Adipose tissue (tissue), 3 donors: ENCODE data around the gene ARPIN. TPM values are rescaled to one million over a fixed set of nuclear protein-coding genes. Genes with fewer than 3 reads are reported as not detected.
"Not testable (repeated sequence)": the region's sequence is repeated elsewhere in the genome, so short reads cannot be mapped to it uniquely, and the experiment has no call there.

Experiments used
- H3K27ac ChIP-seq: one replicate; pipeline ENCODE4 v1.5.1; 2013; ENCODE audit warnings: low read depth, low read length
- WGBS, 3 donors: extraction: QIAGEN DNeasy Blood & Tissue Kit; methylation state at CpG; one replicate each; pipeline ENCODE4 v1.1.7; 2013; 5-methylcytosine and 5-hydroxymethylcytosine counted together
- polyA plus RNA-seq, 3 donors: library from polyadenylated mRNA; stranded (reverse); fragments of 200-250 nt; gene quantifications; one replicate each; pipeline ENCODE4 v1.2.3, GENCODE V29; 2013
- donor health status: healthy with polysubstance abuse.
- donor health status: Bipolar disorder and iron deficiency.
- donor health status: healthy.

The ARPIN gene
- polyA plus RNA-seq, 3 donors = 9.0 to 24.0 (median 18.8) TPM

- 25 to 89% (median 86%) methylated on average over 3 of the region's 3 CpGs for WGBS, 3 donors
- H3K27ac ChIP-seq = no peak overlapping the region
Measured at GRCh38 chr15:89857673-89858072, 55.1 kb downstream of the ARPIN start.

DNA sequence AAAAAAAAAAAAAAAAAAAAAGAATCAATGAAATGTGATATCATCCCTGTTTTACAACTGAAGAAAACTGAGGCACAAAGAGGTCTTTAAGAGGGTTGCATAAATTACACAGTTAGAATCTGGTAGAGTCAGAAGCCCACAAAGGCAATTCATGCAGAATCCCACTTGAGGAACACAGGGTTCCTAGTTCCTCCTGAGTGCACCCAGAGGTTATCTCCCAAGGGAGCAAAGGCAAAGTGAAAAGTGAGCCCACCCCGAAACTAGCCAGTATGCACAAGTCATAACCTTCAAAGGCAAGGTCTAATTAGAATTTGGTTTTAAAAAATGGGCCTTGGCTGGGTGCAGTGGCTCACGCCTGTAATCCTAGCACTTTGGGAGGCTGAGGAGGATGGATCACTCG is 56.8 kb downstream of the ARPIN start:
- 95 to 98% (median 96%) methylated on average over 3 of the region's 3 CpGs for WGBS, 3 donors
- H3K27ac ChIP-seq = no peak overlapping the region

DNA sequence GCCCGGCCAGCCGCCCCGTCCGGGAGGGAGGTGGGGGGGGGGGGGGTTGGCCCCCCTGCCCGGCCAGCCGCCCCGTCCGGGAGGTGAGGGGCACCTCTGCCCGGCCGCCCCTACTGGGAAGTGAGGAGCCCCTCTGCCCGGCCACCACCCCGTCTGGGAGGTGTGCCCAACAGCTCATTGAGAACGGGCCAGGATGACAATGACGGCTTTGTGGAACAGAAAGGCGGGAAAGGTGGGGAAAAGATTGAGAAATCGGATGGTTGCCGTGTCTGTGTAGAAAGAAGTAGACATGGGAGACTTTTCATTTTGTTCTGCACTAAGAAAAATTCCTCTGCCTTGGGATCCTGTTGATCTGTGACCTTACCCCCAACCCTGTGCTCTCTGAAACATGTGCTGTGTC is 57.9 kb downstream of the ARPIN start:
- H3K27ac ChIP-seq = not testable (repeated sequence)
- 81 to 94% (median 91%) methylated on average over 7 to 14 of the region's 17 CpGs for WGBS, 3 donors

DNA sequence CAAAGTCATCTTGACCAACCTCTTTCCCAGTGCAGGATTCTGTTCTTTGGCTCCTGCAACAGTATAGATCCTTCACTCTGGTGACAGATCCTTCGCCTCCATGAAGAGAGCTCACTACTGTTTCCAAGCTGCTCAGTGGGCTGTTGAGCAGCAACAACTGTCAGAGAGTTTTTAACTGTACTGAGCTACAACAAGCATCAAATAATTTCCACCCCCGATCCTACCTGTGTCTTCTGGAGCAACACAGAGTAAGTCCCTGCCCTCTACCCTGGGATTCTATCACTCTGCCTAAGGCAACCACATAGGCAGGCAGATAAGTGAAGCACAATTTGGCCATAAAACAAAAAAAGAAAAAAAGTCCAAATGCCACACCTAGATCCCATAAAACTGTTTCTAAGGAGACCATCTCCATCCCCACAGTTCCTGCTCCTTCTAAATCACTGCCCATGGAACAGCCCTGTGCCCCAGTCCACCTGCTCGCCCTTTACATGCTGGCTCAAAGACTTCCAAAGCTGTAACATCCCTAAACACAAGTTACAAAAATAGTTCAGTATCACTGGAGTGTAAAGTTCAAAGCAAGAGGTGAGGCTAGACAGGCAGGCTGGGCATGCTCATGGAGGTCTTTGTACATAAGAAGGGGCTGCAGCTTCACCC is 60.3 kb downstream of the ARPIN start:
- no peak overlapping the region for H3K27ac ChIP-seq
- 81 to 99% (median 99%) methylated on average over 3 of the region's 3 CpGs for WGBS, 3 donors

DNA sequence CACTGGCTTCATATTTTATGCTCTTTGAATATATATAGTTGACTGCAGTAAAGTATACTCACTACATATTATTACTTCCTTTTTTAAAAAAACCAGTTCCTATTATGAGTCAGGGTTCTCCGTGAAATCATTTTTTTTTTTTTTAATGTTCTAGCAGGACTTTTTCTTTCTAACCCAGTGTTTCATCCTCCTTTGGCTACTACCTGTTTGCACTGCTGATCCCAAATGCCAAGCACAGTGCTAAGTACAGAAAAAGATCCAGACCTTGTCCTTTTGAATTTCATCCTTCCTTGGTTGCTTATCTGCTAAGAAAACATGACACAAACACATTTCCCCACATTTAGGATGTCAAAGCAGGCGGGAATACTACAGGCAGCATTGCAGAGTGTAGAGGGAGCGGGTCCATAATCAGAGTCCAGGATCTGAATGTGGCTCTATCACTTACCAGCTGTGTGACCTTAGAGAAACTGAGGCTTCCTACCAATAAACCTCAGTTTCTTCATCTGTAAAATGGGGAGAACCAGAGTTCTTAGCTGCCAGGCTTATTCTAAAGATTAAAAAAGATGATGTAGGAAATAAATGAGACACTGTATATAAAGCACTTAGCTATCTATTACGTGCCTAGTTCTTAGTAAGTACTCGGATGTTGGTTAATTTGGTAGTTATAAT is 60.9 kb downstream of the ARPIN start:
- WGBS, 3 donors = 77 to 85% (median 85%) methylated on average over 5 of the region's 5 CpGs
- no peak overlapping the region for H3K27ac ChIP-seq

- WGBS, 3 donors = 84 to 90% (median 89%) methylated on average over 2 of the region's 2 CpGs
- H3K27ac ChIP-seq = no peak overlapping the region
Measured at GRCh38 chr15:89848970-89849292, 63.8 kb downstream of the ARPIN start.

- WGBS, 3 donors = 76 to 89% (median 78%) methylated on average over 2 of the region's 2 CpGs
- no peak overlapping the region for H3K27ac ChIP-seq
Measured at GRCh38 chr15:89847101-89847500, 65.7 kb downstream of the ARPIN start.

- no peak overlapping the region for H3K27ac ChIP-seq
- WGBS, 3 donors = 74 to 83% (median 83%) methylated on average over 5 of the region's 5 CpGs
Measured at GRCh38 chr15:89845305-89845893, 67.4 kb downstream of the ARPIN start.

Other genes with a start within 250 kb of the ARPIN start
- gene PLIN1, start 233.6 kb downstream of the ARPIN start, polyA plus RNA-seq = 1,000 to 10,000 TPM in 1 of 3 donors, 100 to 1,000 TPM in 2; 128 to 1,761 (median 559) TPM
- gene PEX11A, start 222.2 kb downstream of the ARPIN start, polyA plus RNA-seq = 10 to 100 TPM; 11.3 to 40.4 (median 12.8) TPM
- gene WDR93, start 222.1 kb downstream of the ARPIN start, polyA plus RNA-seq = under 1 TPM in 2 of 3 donors, not detected in 1; 0.18 to 0.92 TPM
- 10 to 100 TPM in 1 of 3 donors, 1 to 10 TPM in 2; 2.4 to 25.5 (median 4.0) TPM for gene MESP1, start 161.7 kb downstream of the ARPIN start, polyA plus RNA-seq
- 1 to 10 TPM in 1 of 3 donors, under 1 TPM in 2; 0.21 to 1.5 (median 0.39) TPM for gene MESP2, start 136.6 kb downstream of the ARPIN start, polyA plus RNA-seq
- 100 to 1,000 TPM in 1 of 3 donors, 10 to 100 TPM in 2; 20.1 to 527 (median 47.6) TPM for gene ANPEP, start 98.1 kb downstream of the ARPIN start, polyA plus RNA-seq
- 10 to 100 TPM; 14.2 to 34.0 (median 29.2) TPM for gene AP3S2, start 19.0 kb downstream of the ARPIN start, polyA plus RNA-seq
- gene ZNF710, start 88.4 kb upstream of the ARPIN start, polyA plus RNA-seq = 10 to 100 TPM in 1 of 3 donors, 1 to 10 TPM in 2; 4.5 to 75.8 (median 4.9) TPM
- 100 to 1,000 TPM in 1 of 3 donors, 10 to 100 TPM in 2; 26.3 to 144 (median 91.9) TPM for gene IDH2, start 189.5 kb upstream of the ARPIN start, polyA plus RNA-seq